ENCODE data around the gene WASF1.

GRCh38 chr6:110180228-110181008, 948 bp upstream of the WASF1 start, which contains the start of gene CDC40:
- TF ChIP-seq CTCF (IDR thresholded peaks at IDR 0.05) (no peak), POLR2A (IDR thresholded peaks at IDR 0.05) (no peak)

All from testis (tissue), 2 donors.